IMR-90 (cell line): ENCODE data around the gene TMEM38B.

Source experiments
- CEBPB ChIP-seq: IDR thresholded peaks from 2 replicates; pipeline ENCODE4 v1.6.1; 2012; ENCODE audit warnings: low read depth, low read length, improper control_type of control experiment
- CHD1 ChIP-seq: IDR thresholded peaks from 2 replicates; pipeline ENCODE4 v1.6.1; 2012; ENCODE audit warnings: low read depth, low read length, improper control_type of control experiment
- CTCF ChIP-seq: conservative IDR thresholded peaks from 2 replicates; pipeline ENCODE4 v1.5.1; 2012; ENCODE audit warnings: mild to moderate bottlenecking, low read depth, low read length, improper control_type of control experiment
- ELK1 ChIP-seq: fragments of 150-350 bp; IDR thresholded peaks from 2 replicates; pipeline ENCODE4 v1.6.1; 2016; ENCODE audit warnings: low read depth, mild to moderate bottlenecking, low read length, moderate library complexity, borderline replicate concordance
- MAFK ChIP-seq: IDR thresholded peaks from 2 replicates; pipeline ENCODE4 v1.6.1; 2012; ENCODE audit warnings: low read depth, low read length, improper control_type of control experiment
- MXI1 ChIP-seq: IDR thresholded peaks from 2 replicates; pipeline ENCODE4 v1.6.1; 2012; ENCODE audit warnings: low read depth, mild to moderate bottlenecking, low read length, moderate library complexity, borderline replicate concordance
- POLR2A ChIP-seq: IDR thresholded peaks from 2 replicates; pipeline ENCODE4 v1.6.1; 2012; ENCODE audit warnings: mild to moderate bottlenecking, low read depth, low read length
- RAD21 ChIP-seq: IDR thresholded peaks from 2 replicates; pipeline ENCODE4 v1.6.1; 2012; ENCODE audit warnings: low read length, improper control_type of control experiment
- RCOR1 ChIP-seq: IDR thresholded peaks from 2 replicates; pipeline ENCODE4 v1.6.1; 2012; ENCODE audit warnings: mild to moderate bottlenecking, low read length, improper control_type of control experiment; ENCODE audit not compliant: insufficient replicate concordance
- RFX5 ChIP-seq: IDR thresholded peaks from 2 replicates; pipeline ENCODE4 v1.8.0; 2012; ENCODE audit warnings: low read depth, mild to moderate bottlenecking, low read length, moderate library complexity
- SMC3 ChIP-seq: fragments of 150-350 bp; IDR thresholded peaks from 2 replicates; pipeline ENCODE4 v1.6.1; 2016; ENCODE audit warnings: low read depth, mild to moderate bottlenecking, antibody characterized with exemption, low read length, moderate library complexity
- USF2 ChIP-seq: fragments of 150-350 bp; IDR thresholded peaks from 2 replicates; pipeline ENCODE4 v1.6.1; 2017; ENCODE audit warnings: mild to moderate bottlenecking, antibody characterized with exemption, low read length, low read depth

- TF ChIP-seq CTCF (no peak), CHD1 (no peak), MXI1 (no peak), MAFK (no peak), RFX5 (no peak), CEBPB (no peak), ELK1 (no peak), RCOR1 (no peak), POLR2A (no peak), SMC3 (no peak), USF2 (no peak), RAD21 (no peak)
Measured at GRCh38 chr9:105696219-105696793, 2.0 kb downstream of the TMEM38B start.
